GM18867 (cell line): ENCODE measurements around the gene CIC.

Source experiments
- ATAC-seq: cut with Tn5 transposase; IDR thresholded peaks from one replicate; pipeline ENCODE4 v1.9.1; 2021; ENCODE audit warnings: mild to moderate bottlenecking, moderate library complexity; ENCODE audit not compliant: unreplicated experiment

CIC gene

GRCh38 chr19:42275103-42275502 is 6.1 kb downstream of the CIC start:
- ATAC-seq: no peak

GRCh38 chr19:42275517-42275916 is 6.5 kb downstream of the CIC start:
- no peak for ATAC-seq

- no peak for ATAC-seq
Observed at GRCh38 chr19:42276284-42276683, 7.2 kb downstream of the CIC start.

- ATAC-seq: no peak
Observed at GRCh38 chr19:42276821-42277220, 7.8 kb downstream of the CIC start.

GRCh38 chr19:42277821-42278451 is 8.9 kb downstream of the CIC start:
- no peak for ATAC-seq

- no peak for ATAC-seq
Observed at GRCh38 chr19:42278452-42279154, 9.6 kb downstream of the CIC start.

GRCh38 chr19:42279155-42279901 is 10.3 kb downstream of the CIC start:
- ATAC-seq: no peak

- ATAC-seq: peak; percentile 28
Observed at GRCh38 chr19:42279902-42280814, 11.1 kb downstream of the CIC start.

GRCh38 chr19:42280815-42281145 is 11.7 kb downstream of the CIC start:
- no peak for ATAC-seq

GRCh38 chr19:42281146-42281826 is 12.2 kb downstream of the CIC start:
- ATAC-seq: no peak

GRCh38 chr19:42281827-42282762 is 13.0 kb downstream of the CIC start:
- no peak for ATAC-seq

- no peak for ATAC-seq
Observed at GRCh38 chr19:42282819-42283187, 13.8 kb downstream of the CIC start.

- peak; percentile 45 for ATAC-seq
Observed at GRCh38 chr19:42283188-42284065, 14.4 kb downstream of the CIC start.

- ATAC-seq: peak; percentile 35
Observed at GRCh38 chr19:42284066-42284501, 15.0 kb downstream of the CIC start.

GRCh38 chr19:42284591-42285341 is 15.7 kb downstream of the CIC start:
- no peak for ATAC-seq

- no peak for ATAC-seq
Observed at GRCh38 chr19:42285541-42285941, 16.5 kb downstream of the CIC start.

GRCh38 chr19:42285988-42286348 is 16.9 kb downstream of the CIC start:
- no peak for ATAC-seq
